Rectal smooth muscle tissue (tissue), 1 donor: ENCODE data around the gene CACNA2D4.

Experiments used
- H3K27ac ChIP-seq: one replicate; pipeline ENCODE4 v1.7.0; 2013; ENCODE audit warnings: low read depth, low read length, inconsistent platforms
- H3K27me3 ChIP-seq: one replicate; pipeline ENCODE4 v1.7.0; 2013; ENCODE audit warnings: low read length; ENCODE audit not compliant: control insufficient read depth, insufficient read depth
- H3K36me3 ChIP-seq: one replicate; pipeline ENCODE4 v1.7.0; 2013; ENCODE audit warnings: low read length; ENCODE audit not compliant: control insufficient read depth, insufficient read depth
- H3K4me1 ChIP-seq: one replicate; pipeline ENCODE4 v1.7.0; 2013; ENCODE audit warnings: low read length; ENCODE audit not compliant: control insufficient read depth, insufficient read depth
- H3K4me3 ChIP-seq: one replicate; pipeline ENCODE4 v1.7.0; 2013; ENCODE audit warnings: low read length
- H3K9ac ChIP-seq: one replicate; pipeline ENCODE4 v1.7.0; 2013; ENCODE audit warnings: low read length

Gene CACNA2D4

GRCh38 chr12:1832801-1833595 lies 85.5 kb downstream of the CACNA2D4 start:
- Histone ChIP-seq H3K4me1 (no peaks in the 10 kb centered on the region), H3K9ac (no peak overlapping the region), H3K4me3 (no peak overlapping the region), H3K27ac (no peak overlapping the region), H3K36me3 (no peaks in the 10 kb centered on the region), H3K27me3 (peaks cover 2% of the 10 kb centered on the region)

- Histone ChIP-seq H3K27me3 (peaks cover 2% of the 10 kb centered on the region), H3K27ac (no peak overlapping the region), H3K4me3 (no peak overlapping the region), H3K36me3 (no peaks in the 10 kb centered on the region), H3K4me1 (no peaks in the 10 kb centered on the region), H3K9ac (no peak overlapping the region)
These were observed 87.2 kb downstream of the CACNA2D4 start for GRCh38 chr12:1830981-1831963.

DNA sequence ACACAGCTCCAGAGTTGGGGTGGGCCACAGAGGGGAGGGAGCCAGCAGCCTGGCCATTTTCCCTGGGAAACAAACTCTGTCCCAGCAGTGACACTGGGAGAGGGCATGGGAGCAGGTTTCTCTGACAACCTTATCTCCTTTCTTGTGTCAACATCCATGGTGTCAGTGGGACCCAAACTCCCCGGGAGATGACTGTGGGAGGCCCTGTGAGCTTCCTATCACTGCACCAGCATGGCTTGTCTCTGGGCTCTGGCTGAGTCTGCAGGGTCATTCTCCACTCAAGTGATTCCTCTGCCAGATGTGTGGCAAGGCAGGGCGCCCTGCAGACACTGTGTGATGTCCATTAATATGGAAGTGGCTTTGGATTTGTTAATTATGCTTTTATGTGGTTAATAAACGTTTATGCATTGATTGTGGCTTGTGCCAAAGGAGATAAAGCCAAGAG lies 88.0 kb downstream of the CACNA2D4 start:
- no peaks in the 10 kb centered on the region for H3K36me3 ChIP-seq
- H3K27ac ChIP-seq = no peak overlapping the region
- H3K4me1 ChIP-seq = no peaks in the 10 kb centered on the region
- no peak overlapping the region for H3K9ac ChIP-seq
- H3K4me3 ChIP-seq = no peak overlapping the region
- H3K27me3 ChIP-seq = peaks cover 2% of the 10 kb centered on the region

- Histone ChIP-seq H3K9ac (no peak overlapping the region), H3K4me3 (no peak overlapping the region), H3K36me3 (no peaks in the 10 kb centered on the region), H3K27ac (no peak overlapping the region), H3K4me1 (no peaks in the 10 kb centered on the region), H3K27me3 (no peaks in the 10 kb centered on the region)
These were observed 89.0 kb downstream of the CACNA2D4 start for GRCh38 chr12:1829306-1829900.

GRCh38 chr12:1828856-1829255 lies 89.6 kb downstream of the CACNA2D4 start:
- no peak overlapping the region for H3K4me3 ChIP-seq
- no peak overlapping the region for H3K27ac ChIP-seq
- no peaks in the 10 kb centered on the region for H3K27me3 ChIP-seq

DNA sequence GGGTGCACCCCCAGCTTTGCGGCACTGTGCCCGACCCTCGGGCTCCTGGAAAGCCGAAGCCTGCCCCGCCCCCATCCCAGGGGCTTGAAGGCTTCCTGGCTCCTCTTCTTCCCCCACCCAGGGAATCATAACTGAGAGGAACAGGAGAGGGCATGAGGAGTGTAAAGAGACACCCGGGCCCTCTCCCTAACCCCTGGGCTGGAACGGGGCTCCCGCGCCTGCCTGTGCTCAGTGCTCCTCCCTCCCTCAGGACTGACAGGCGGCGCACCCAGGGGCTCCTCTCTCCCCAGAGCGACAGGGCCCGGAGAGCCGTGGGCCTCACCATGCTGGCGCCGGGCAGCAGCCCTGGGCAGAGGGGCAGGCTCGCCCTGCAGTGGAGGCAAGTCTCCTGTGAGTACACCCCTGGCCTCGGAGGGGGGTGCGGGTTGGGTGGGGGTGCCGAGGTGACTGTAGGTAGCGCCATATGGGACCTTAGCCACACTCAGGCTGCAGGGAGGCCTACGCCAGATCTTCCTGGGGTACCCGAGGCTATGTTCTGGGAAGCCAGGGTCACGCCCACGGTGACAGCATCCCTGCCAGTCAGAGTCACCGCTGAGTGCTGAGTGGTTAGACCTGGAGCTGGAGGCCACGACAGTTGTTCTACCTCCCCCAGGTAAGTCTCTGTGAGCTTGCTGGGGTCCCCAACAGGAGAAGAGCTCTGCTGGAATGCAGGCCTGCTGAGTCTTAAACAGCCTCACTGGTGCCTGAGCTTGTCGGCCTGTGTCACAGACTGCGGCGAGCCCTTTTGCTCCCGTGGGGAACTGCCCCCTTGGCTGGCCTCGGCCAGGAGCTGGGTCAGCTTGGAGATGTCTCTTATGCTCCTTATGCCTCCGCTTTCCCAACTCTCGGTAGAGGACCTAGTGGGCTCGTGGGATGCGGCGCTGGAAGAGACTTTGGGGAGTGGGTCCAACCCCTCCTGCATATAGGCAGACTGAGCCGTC lies 90.3 kb downstream of the CACNA2D4 start:
- Histone ChIP-seq H3K27ac (no peak overlapping the region), H3K4me3 (no peak overlapping the region), H3K36me3 (no peaks in the 10 kb centered on the region), H3K4me1 (no peaks in the 10 kb centered on the region), H3K9ac (no peak overlapping the region), H3K27me3 (no peaks in the 10 kb centered on the region)

More at GRCh38 chr12:1828856-1829255, 89.6 kb downstream of the CACNA2D4 start:
- Histone ChIP-seq H3K9ac (no peak overlapping the region), H3K4me1 (no peaks in the 10 kb centered on the region), H3K36me3 (no peaks in the 10 kb centered on the region)

GRCh38 chr12:1826867-1827705 lies 91.4 kb downstream of the CACNA2D4 start:
- no peak overlapping the region for H3K9ac ChIP-seq
- peaks cover 4% of the 10 kb centered on the region for H3K27me3 ChIP-seq
- no peaks in the 10 kb centered on the region for H3K36me3 ChIP-seq
- no peak overlapping the region for H3K4me3 ChIP-seq
- no peaks in the 10 kb centered on the region for H3K4me1 ChIP-seq
- no peak overlapping the region for H3K27ac ChIP-seq

DNA sequence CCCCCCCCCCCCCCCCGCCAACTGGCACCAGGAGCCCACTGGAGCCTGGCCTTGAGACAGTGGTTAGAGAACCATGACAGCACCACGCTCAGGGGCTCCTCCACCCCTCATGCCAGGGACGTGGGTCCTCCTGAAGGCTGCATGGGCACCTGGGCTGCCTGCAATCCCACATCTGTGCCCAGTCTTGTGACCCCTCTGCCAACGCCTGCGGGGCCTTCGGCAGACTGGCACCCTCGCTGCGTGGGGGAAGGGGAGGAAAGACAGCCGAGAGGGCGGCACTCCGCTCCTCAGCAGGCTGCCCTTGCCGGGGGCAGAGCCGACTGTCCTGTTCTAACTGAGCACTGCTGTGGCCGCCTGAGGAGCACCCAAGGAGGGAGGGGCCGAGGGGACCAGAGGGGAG lies 92.1 kb downstream of the CACNA2D4 start:
- Histone ChIP-seq H3K4me1 (no peaks in the 10 kb centered on the region), H3K4me3 (no peak overlapping the region), H3K27ac (no peak overlapping the region), H3K9ac (no peak overlapping the region), H3K27me3 (peaks cover 6% of the 10 kb centered on the region), H3K36me3 (no peaks in the 10 kb centered on the region)

DNA sequence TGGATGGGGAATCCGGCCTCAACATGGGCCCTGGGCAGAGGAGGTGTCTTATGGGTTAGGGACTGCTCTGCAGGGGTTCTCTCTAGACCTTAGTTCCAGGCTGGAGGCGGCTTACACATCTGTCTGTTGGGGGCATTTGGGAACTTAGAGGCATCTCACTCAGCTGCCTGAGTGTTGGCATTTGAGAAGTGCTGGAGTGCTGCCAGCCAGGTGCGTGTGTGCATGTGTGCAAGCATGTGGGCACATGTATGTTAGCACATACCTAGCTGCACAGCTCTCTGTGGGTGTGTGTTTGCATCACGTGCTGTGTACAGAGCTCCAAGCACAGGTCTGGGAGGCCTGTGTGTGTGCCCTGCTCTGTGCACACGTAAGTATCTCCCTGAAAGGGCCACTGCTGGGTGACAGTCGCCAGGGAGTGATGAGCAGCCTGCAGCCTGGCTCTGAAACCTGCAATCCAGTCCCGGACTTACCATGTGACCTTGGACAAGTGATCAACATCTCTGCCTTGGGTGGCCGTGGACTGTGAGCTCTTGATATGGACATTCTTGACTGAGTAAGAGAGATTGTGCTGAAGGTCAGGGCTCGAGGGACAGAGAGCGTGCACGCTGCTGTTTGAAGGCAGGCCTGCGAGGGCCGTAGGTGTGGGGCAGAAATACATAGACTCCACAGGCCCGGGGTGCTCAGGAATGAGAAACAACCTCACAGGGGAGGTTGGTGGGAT lies 92.9 kb downstream of the CACNA2D4 start:
- Histone ChIP-seq H3K27me3 (peaks cover 14% of the 10 kb centered on the region), H3K36me3 (no peaks in the 10 kb centered on the region), H3K9ac (no peak overlapping the region), H3K4me3 (no peak overlapping the region), H3K4me1 (no peaks in the 10 kb centered on the region), H3K27ac (no peak overlapping the region)

GRCh38 chr12:1823237-1823636 lies 95.2 kb downstream of the CACNA2D4 start:
- Histone ChIP-seq H3K36me3 (no peaks in the 10 kb centered on the region), H3K27me3 (peaks cover 18% of the 10 kb centered on the region), H3K4me3 (no peak overlapping the region), H3K27ac (no peak overlapping the region), H3K4me1 (no peaks in the 10 kb centered on the region), H3K9ac (no peak overlapping the region)
